ENCODE data around the gene RGS14.

DNA sequence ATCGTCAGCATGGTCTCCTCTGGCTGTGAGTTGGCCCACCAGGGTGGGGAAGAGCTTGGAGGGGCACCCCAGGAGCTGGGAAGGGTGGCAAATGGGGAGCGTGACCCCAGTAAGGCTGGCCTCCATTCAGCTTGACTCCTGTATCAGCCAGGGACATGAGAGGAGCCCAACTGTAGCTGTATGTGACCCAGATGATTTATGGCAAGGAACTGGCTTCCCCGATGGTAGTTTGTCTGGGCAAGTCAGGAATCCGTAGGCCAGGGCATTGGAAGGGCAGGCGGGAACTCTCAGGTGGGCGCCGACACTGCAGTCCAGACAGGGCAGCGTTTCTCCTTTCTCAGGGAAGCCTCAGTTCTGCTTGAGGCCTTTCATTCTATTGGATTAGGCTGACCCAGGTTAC lies 28.8 kb downstream of the RGS14 start:
- TF ChIP-seq, protein P1, sequence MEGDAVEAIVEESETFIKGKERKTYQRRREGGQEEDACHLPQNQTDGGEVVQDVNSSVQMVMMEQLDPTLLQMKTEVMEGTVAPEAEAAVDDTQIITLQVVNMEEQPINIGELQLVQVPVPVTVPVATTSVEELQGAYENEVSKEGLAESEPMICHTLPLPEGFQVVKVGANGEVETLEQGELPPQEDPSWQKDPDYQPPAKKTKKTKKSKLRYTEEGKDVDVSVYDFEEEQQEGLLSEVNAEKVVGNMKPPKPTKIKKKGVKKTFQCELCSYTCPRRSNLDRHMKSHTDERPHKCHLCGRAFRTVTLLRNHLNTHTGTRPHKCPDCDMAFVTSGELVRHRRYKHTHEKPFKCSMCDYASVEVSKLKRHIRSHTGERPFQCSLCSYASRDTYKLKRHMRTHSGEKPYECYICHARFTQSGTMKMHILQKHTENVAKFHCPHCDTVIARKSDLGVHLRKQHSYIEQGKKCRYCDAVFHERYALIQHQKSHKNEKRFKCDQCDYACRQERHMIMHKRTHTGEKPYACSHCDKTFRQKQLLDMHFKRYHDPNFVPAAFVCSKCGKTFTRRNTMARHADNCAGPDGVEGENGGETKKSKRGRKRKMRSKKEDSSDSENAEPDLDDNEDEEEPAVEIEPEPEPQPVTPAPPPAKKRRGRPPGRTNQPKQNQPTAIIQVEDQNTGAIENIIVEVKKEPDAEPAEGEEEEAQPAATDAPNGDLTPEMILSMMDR (IDR thresholded peaks at IDR 0.05), result no peak
- TF ChIP-seq POLR2A (IDR thresholded peaks at IDR 0.05), result no peak

All from lower leg skin (tissue), 3 donors.